ENCODE results near the gene TEKT2.

The TEKT2 gene

GRCh38 chr1:36093226-36093625 lies 9.3 kb downstream of the TEKT2 start:
- no peaks in the 10 kb centered on the region for H3K36me3 ChIP-seq (ENCODE audit: low read length)
- H3K9me3 ChIP-seq (ENCODE audit: insufficient read depth, low read length), result no peaks in the 10 kb centered on the region
- H3K9me2 ChIP-seq (replicated peaks; ENCODE audit: insufficient read depth, low read length), result no peaks in the 10 kb centered on the region
- H3K27ac ChIP-seq (ENCODE audit: low read depth, low read length), result no peak overlapping the region
- TF ChIP-seq EZH2phosphoT487 (conservative IDR thresholded peaks at IDR 0.05; ENCODE audit: low read length), result no peak
- no peak for TF ChIP-seq CTCF (IDR thresholded peaks at IDR 0.05; ENCODE audit: insufficient read depth, low read length, poor library complexity, severe bottlenecking)
- peaks cover 14% of the 10 kb centered on the region for H3K79me2 ChIP-seq (ENCODE audit: insufficient read depth, low read length)
- H3K4me3 ChIP-seq (ENCODE audit: insufficient read depth, low read length, poor library complexity, severe bottlenecking), result no peak overlapping the region
- no peak overlapping the region for H3K9ac ChIP-seq (ENCODE audit: low read length)
- H4K20me1 ChIP-seq (ENCODE audit: low read depth, low read length), result no peaks in the 10 kb centered on the region
- H3F3A ChIP-seq (ENCODE audit: insufficient read depth), result no peaks in the 10 kb centered on the region
- no peak overlapping the region for H2AFZ ChIP-seq (ENCODE audit: low read depth, low read length, severe bottlenecking)
- H3K4me2 ChIP-seq (ENCODE audit: low read depth, low read length, poor library complexity, severe bottlenecking), result no peak overlapping the region
- no peaks in the 10 kb centered on the region for H3K27me3 ChIP-seq (ENCODE audit: low read length)

GRCh38 chr1:36093929-36094328 lies 10.0 kb downstream of the TEKT2 start:
- no peaks in the 10 kb centered on the region for H3K9me2 ChIP-seq (replicated peaks; ENCODE audit: insufficient read depth, low read length)
- no peaks in the 10 kb centered on the region for H3K36me3 ChIP-seq (ENCODE audit: low read length)
- H3K9me3 ChIP-seq (ENCODE audit: insufficient read depth, low read length), result no peaks in the 10 kb centered on the region
- TF ChIP-seq CTCF (IDR thresholded peaks at IDR 0.05; ENCODE audit: insufficient read depth, low read length, poor library complexity, severe bottlenecking) (no peak), EZH2phosphoT487 (conservative IDR thresholded peaks at IDR 0.05; ENCODE audit: low read length) (no peak)
- no peak overlapping the region for H3K4me3 ChIP-seq (ENCODE audit: insufficient read depth, low read length, poor library complexity, severe bottlenecking)
- no peaks in the 10 kb centered on the region for H4K20me1 ChIP-seq (ENCODE audit: low read depth, low read length)
- no peaks in the 10 kb centered on the region for H3K27me3 ChIP-seq (ENCODE audit: low read length)
- H2AFZ ChIP-seq (ENCODE audit: low read depth, low read length, severe bottlenecking), result no peak overlapping the region
- H3K9ac ChIP-seq (ENCODE audit: low read length), result no peak overlapping the region
- H3K4me2 ChIP-seq (ENCODE audit: low read depth, low read length, poor library complexity, severe bottlenecking), result no peak overlapping the region
- peaks cover 14% of the 10 kb centered on the region for H3K79me2 ChIP-seq (ENCODE audit: insufficient read depth, low read length)
- H3F3A ChIP-seq (ENCODE audit: insufficient read depth), result no peaks in the 10 kb centered on the region
- no peak overlapping the region for H3K27ac ChIP-seq (ENCODE audit: low read depth, low read length)

- no peaks in the 10 kb centered on the region for H3F3A ChIP-seq (ENCODE audit: insufficient read depth)
- H3K9me2 ChIP-seq (replicated peaks; ENCODE audit: insufficient read depth, low read length), result no peaks in the 10 kb centered on the region
- H3K4me2 ChIP-seq (ENCODE audit: low read depth, low read length, poor library complexity, severe bottlenecking), result no peak overlapping the region
- no peak overlapping the region for H3K4me3 ChIP-seq (ENCODE audit: insufficient read depth, low read length, poor library complexity, severe bottlenecking)
- H3K36me3 ChIP-seq (ENCODE audit: low read length), result no peaks in the 10 kb centered on the region
- H3K9me3 ChIP-seq (ENCODE audit: insufficient read depth, low read length), result no peaks in the 10 kb centered on the region
- H4K20me1 ChIP-seq (ENCODE audit: low read depth, low read length), result no peaks in the 10 kb centered on the region
- no peak overlapping the region for H3K9ac ChIP-seq (ENCODE audit: low read length)
- H2AFZ ChIP-seq (ENCODE audit: low read depth, low read length, severe bottlenecking), result no peak overlapping the region
- no peaks in the 10 kb centered on the region for H3K27me3 ChIP-seq (ENCODE audit: low read length)
- H3K27ac ChIP-seq (ENCODE audit: low read depth, low read length), result no peak overlapping the region
- H3K79me2 ChIP-seq (ENCODE audit: insufficient read depth, low read length), result peaks cover 7% of the 10 kb centered on the region
- no peak for TF ChIP-seq EZH2phosphoT487 (conservative IDR thresholded peaks at IDR 0.05; ENCODE audit: low read length)
- no peak for TF ChIP-seq CTCF (IDR thresholded peaks at IDR 0.05; ENCODE audit: insufficient read depth, low read length, poor library complexity, severe bottlenecking)
Measured at GRCh38 chr1:36094621-36095061, 10.7 kb downstream of the TEKT2 start.

Measured in SU-DHL-6 (cell line).